Parathyroid adenoma (tissue), 2 donors: Measurements from ENCODE around the gene NPAS3.

Experiments
- H2AFZ ChIP-seq: fragments of 300-600 bp; sonication (generic); one replicate; pipeline ENCODE4 v1.7.0; 2017; ENCODE audit warnings: antibody characterized with exemption, mild to moderate bottlenecking
- H3K27ac ChIP-seq: fragments of 300-600 bp; sonication (generic); one replicate; pipeline ENCODE4 v1.7.0; 2017
- H3K27me3 ChIP-seq: fragments of 300-600 bp; sonication (generic); one replicate; pipeline ENCODE4 v1.7.0; 2017; ENCODE audit warnings: low read length; ENCODE audit not compliant: control insufficient read depth, insufficient read depth
- H3K36me3 ChIP-seq: fragments of 300-600 bp; sonication (generic); one replicate; pipeline ENCODE4 v1.7.0; 2017; ENCODE audit warnings: low read length; ENCODE audit not compliant: control insufficient read depth, insufficient read depth
- H3K4me1 ChIP-seq: fragments of 300-600 bp; sonication (generic); one replicate; pipeline ENCODE4 v1.7.0; 2017; ENCODE audit warnings: control low read depth
- H3K4me2 ChIP-seq: fragments of 300-600 bp; sonication (generic); one replicate; pipeline ENCODE4 v1.7.0; 2017; ENCODE audit warnings: low read length
- H3K4me3 ChIP-seq: fragments of 300-600 bp; sonication (generic); one replicate; pipeline ENCODE4 v1.7.0; 2017; ENCODE audit warnings: low read depth, low read length
- H3K79me2 ChIP-seq: fragments of 300-600 bp; sonication (generic); one replicate; pipeline ENCODE4 v1.7.0; 2017; ENCODE audit warnings: control low read depth
- H3K9ac ChIP-seq: fragments of 300-600 bp; sonication (generic); one replicate; pipeline ENCODE4 v1.7.0; 2017; ENCODE audit warnings: mild to moderate bottlenecking
- H3K9me3 ChIP-seq: fragments of 300-600 bp; sonication (generic); one replicate; pipeline ENCODE4 v1.7.0; 2017; ENCODE audit warnings: low read length; ENCODE audit not compliant: control insufficient read depth
- CTCF ChIP-seq: fragments of 300-600 bp; sonication (generic); IDR thresholded peaks from one replicate; pipeline ENCODE4 v1.7.0; 2017; ENCODE audit warnings: antibody characterized with exemption, mild to moderate bottlenecking
- donor health status: primary hyperparathyroidism.

The NPAS3 gene

GRCh38 chr14:32905013-32905412, 33.7 kb upstream of the NPAS3 start:
- no peaks in the 10 kb centered on the region for H3K36me3 ChIP-seq
- no peak overlapping the region for H3K4me3 ChIP-seq
- H2AFZ ChIP-seq = no peak overlapping the region
- H3K4me1 ChIP-seq = no peaks in the 10 kb centered on the region
- no peak overlapping the region for H3K27ac ChIP-seq
- H3K27me3 ChIP-seq = no peaks in the 10 kb centered on the region
- H3K9ac ChIP-seq = no peak overlapping the region
- TF ChIP-seq CTCF = no peak
- H3K9me3 ChIP-seq = no peaks in the 10 kb centered on the region
- no peaks in the 10 kb centered on the region for H3K79me2 ChIP-seq
- no peak overlapping the region for H3K4me2 ChIP-seq

- Histone ChIP-seq H3K4me2 (no peak overlapping the region), H3K79me2 (no peaks in the 10 kb centered on the region), H3K9me3 (no peaks in the 10 kb centered on the region), H2AFZ (no peak overlapping the region), H3K9ac (no peak overlapping the region), H3K27me3 (no peaks in the 10 kb centered on the region), H3K27ac (no peak overlapping the region), H3K4me3 (no peak overlapping the region), H3K36me3 (no peaks in the 10 kb centered on the region), H3K4me1 (no peaks in the 10 kb centered on the region)
- no peak for TF ChIP-seq CTCF
Measured at GRCh38 chr14:32906672-32907071, 32.0 kb upstream of the NPAS3 start.

- Histone ChIP-seq H3K79me2 (no peaks in the 10 kb centered on the region), H3K27me3 (no peaks in the 10 kb centered on the region), H2AFZ (no peak overlapping the region), H3K9me3 (no peaks in the 10 kb centered on the region), H3K4me3 (no peak overlapping the region), H3K27ac (no peak overlapping the region), H3K9ac (no peak overlapping the region), H3K4me2 (no peak overlapping the region), H3K4me1 (no peaks in the 10 kb centered on the region), H3K36me3 (no peaks in the 10 kb centered on the region)
- TF ChIP-seq CTCF = no peak
Measured at GRCh38 chr14:32908196-32909084, 30.2 kb upstream of the NPAS3 start.

- no peaks in the 10 kb centered on the region for H3K4me1 ChIP-seq
- no peak overlapping the region for H3K4me2 ChIP-seq
- no peaks in the 10 kb centered on the region for H3K27me3 ChIP-seq
- TF ChIP-seq CTCF = no peak
- no peak overlapping the region for H2AFZ ChIP-seq
- H3K9me3 ChIP-seq = no peaks in the 10 kb centered on the region
- H3K36me3 ChIP-seq = no peaks in the 10 kb centered on the region
- H3K4me3 ChIP-seq = no peak overlapping the region
- H3K27ac ChIP-seq = no peak overlapping the region
- H3K9ac ChIP-seq = no peak overlapping the region
- H3K79me2 ChIP-seq = no peaks in the 10 kb centered on the region
Measured at GRCh38 chr14:32913725-32914124, 25.0 kb upstream of the NPAS3 start.

GRCh38 chr14:32914391-32914790, 24.3 kb upstream of the NPAS3 start:
- Histone ChIP-seq H3K36me3 (no peaks in the 10 kb centered on the region), H3K27me3 (no peaks in the 10 kb centered on the region), H3K4me3 (no peak overlapping the region), H2AFZ (no peak overlapping the region), H3K27ac (no peak overlapping the region), H3K9ac (no peak overlapping the region), H3K79me2 (no peaks in the 10 kb centered on the region), H3K4me2 (no peak overlapping the region), H3K9me3 (no peaks in the 10 kb centered on the region), H3K4me1 (no peaks in the 10 kb centered on the region)
- no peak for TF ChIP-seq CTCF
